Measurements from ENCODE around the gene MATCAP1. TPM values are rescaled to one million over a fixed set of nuclear protein-coding genes. Genes with fewer than 3 reads are reported as not detected.

MATCAP1 gene
- total RNA-seq, 1 experiment from 2014 or later: 22.2 TPM

DNA sequence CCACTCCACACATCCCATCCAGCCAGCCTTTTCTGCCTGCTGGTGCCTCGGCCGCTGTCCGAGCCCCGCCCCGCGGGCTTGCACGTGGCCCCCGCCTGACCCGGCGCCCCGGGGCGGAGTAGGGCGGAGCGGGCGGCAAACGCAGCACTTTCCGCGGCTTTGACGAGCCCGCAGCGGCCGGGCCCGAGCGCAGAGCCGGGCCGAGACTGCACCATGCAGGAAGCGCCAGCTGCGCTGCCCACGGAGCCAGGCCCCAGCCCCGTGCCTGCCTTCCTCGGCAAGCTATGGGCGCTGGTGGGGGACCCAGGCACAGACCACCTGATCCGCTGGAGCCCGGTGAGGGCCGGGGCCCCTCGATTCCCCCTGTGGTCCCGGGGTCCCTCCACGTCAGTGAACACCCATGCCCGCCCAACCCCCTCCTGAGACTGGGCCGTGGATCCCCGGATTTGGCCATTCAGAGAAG is 19.1 kb downstream of the MATCAP1 start, which contains the start of gene HSF4:
Gene HSF4, plus strand, starts transcription at position 147 of the 463 bp plus-strand sequence. Its CDS starts 67 bp downstream, at position 214.
- POLR2A ChIA-PET: no interaction called here
- Mint-ChIP-seq H3K4me3 (ENCODE audit: unreplicated experiment) (no peak within 1 kb of the TSS), H3K9me3 (ENCODE audit: unreplicated experiment) (no peaks in the 10 kb centered on the region), H3K4me1 (ENCODE audit: low read depth, unreplicated experiment) (peaks cover 7% of the 10 kb centered on the region), H3K27ac (ENCODE audit: unreplicated experiment) (no peak within 1 kb of the TSS), H3K27me3 (ENCODE audit: insufficient read depth, unreplicated experiment) (no peaks in the 10 kb centered on the region), H3K36me3 (ENCODE audit: insufficient read depth, unreplicated experiment) (peaks cover 19% of the 10 kb centered on the region)
- BruUV-seq (replicated peaks): no TSS peak
- TF ChIP-seq, protein P1, sequence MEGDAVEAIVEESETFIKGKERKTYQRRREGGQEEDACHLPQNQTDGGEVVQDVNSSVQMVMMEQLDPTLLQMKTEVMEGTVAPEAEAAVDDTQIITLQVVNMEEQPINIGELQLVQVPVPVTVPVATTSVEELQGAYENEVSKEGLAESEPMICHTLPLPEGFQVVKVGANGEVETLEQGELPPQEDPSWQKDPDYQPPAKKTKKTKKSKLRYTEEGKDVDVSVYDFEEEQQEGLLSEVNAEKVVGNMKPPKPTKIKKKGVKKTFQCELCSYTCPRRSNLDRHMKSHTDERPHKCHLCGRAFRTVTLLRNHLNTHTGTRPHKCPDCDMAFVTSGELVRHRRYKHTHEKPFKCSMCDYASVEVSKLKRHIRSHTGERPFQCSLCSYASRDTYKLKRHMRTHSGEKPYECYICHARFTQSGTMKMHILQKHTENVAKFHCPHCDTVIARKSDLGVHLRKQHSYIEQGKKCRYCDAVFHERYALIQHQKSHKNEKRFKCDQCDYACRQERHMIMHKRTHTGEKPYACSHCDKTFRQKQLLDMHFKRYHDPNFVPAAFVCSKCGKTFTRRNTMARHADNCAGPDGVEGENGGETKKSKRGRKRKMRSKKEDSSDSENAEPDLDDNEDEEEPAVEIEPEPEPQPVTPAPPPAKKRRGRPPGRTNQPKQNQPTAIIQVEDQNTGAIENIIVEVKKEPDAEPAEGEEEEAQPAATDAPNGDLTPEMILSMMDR (IDR thresholded peaks at IDR 0.05; ENCODE audit: insufficient read depth in 1 of 2, low read depth in 1 of 2, low read length in 1 of 2, severe bottlenecking in 1 of 2, unreplicated experiment in 1 of 2): no peak
- H3K36me3 ChIP-seq (ENCODE audit: control insufficient read depth, insufficient read depth, low read length): no peaks in the 10 kb centered on the region
- no peaks in the 10 kb centered on the region for H3K9me3 ChIP-seq
- H3K4me3 ChIP-seq (ENCODE audit: low read depth, low read length): no peak within 1 kb of the TSS
- DNase-seq: no peak
- CTCF ChIA-PET: interaction anchor here (0.6 kb wide), 1 partner anchor 82 kb away, joined by 3 read pairs; no protein-coding TSS in a partner anchor
- intact Hi-C loops (cut with micrococcal nuclease; ENCODE audit: unreplicated experiment): no loop called here
- no peaks in the 10 kb centered on the region for H3K27me3 ChIP-seq (replicated peaks; ENCODE audit: control insufficient read depth, insufficient read depth, low read length)
- H3K4me1 ChIP-seq: peaks cover 11% of the 10 kb centered on the region

DNA sequence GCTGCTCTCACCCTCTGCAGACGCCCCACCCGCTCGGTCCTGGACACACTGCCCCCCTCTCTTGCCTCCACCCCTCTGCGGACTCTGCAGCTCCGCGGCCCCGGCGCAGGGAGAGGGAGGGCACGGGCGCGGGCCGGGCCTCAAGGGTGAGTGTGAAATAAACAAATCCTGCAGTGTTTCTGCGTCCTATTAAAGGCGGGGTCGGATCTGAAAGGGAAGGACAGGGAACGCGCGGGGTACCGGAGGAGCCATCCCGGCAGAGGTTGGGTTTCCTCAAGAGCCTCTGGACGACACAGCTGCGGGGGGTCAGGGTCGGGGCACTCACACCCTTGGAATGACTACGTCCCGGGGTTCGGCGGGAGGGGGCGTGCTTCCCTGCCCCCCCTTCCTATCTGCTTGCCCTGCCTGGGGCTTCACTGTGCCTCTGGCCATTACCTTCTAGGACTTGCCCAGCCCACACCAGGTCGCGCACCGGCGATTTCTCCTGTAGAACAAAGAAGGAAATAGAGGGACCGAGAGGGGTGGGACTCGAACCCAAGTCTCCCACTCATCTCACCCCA is 19.7 kb downstream of the MATCAP1 start:
- POLR2A ChIA-PET: no interaction called here
- H3K27me3 Mint-ChIP-seq (ENCODE audit: insufficient read depth, unreplicated experiment): no peaks in the 10 kb centered on the region
- no peaks in the 10 kb centered on the region for H3K27me3 ChIP-seq (replicated peaks; ENCODE audit: control insufficient read depth, insufficient read depth, low read length)
- BruUV-seq (replicated peaks): no TSS peak
- intact Hi-C loops (cut with micrococcal nuclease; ENCODE audit: unreplicated experiment): no loop called here
- peaks cover 19% of the 10 kb centered on the region for H3K36me3 Mint-ChIP-seq (ENCODE audit: insufficient read depth, unreplicated experiment)
- H3K36me3 ChIP-seq (ENCODE audit: control insufficient read depth, insufficient read depth, low read length): no peaks in the 10 kb centered on the region
- H3K4me3 Mint-ChIP-seq (ENCODE audit: unreplicated experiment): no peak overlapping the region
- DNase-seq: no peak
- H3K9me3 ChIP-seq: no peaks in the 10 kb centered on the region
- H3K4me1 Mint-ChIP-seq (ENCODE audit: low read depth, unreplicated experiment): peaks cover 7% of the 10 kb centered on the region
- CTCF ChIA-PET: no interaction called here
- TF ChIP-seq, protein P1 (IDR thresholded peaks at IDR 0.05; ENCODE audit: insufficient read depth in 1 of 2, low read depth in 1 of 2, low read length in 1 of 2, severe bottlenecking in 1 of 2, unreplicated experiment in 1 of 2): no peak
- H3K9me3 Mint-ChIP-seq (ENCODE audit: unreplicated experiment): no peaks in the 10 kb centered on the region
- H3K27ac Mint-ChIP-seq (ENCODE audit: unreplicated experiment): no peak overlapping the region
- H3K4me1 ChIP-seq: peaks cover 6% of the 10 kb centered on the region
- no peak overlapping the region for H3K4me3 ChIP-seq (ENCODE audit: low read depth, low read length)

DNA sequence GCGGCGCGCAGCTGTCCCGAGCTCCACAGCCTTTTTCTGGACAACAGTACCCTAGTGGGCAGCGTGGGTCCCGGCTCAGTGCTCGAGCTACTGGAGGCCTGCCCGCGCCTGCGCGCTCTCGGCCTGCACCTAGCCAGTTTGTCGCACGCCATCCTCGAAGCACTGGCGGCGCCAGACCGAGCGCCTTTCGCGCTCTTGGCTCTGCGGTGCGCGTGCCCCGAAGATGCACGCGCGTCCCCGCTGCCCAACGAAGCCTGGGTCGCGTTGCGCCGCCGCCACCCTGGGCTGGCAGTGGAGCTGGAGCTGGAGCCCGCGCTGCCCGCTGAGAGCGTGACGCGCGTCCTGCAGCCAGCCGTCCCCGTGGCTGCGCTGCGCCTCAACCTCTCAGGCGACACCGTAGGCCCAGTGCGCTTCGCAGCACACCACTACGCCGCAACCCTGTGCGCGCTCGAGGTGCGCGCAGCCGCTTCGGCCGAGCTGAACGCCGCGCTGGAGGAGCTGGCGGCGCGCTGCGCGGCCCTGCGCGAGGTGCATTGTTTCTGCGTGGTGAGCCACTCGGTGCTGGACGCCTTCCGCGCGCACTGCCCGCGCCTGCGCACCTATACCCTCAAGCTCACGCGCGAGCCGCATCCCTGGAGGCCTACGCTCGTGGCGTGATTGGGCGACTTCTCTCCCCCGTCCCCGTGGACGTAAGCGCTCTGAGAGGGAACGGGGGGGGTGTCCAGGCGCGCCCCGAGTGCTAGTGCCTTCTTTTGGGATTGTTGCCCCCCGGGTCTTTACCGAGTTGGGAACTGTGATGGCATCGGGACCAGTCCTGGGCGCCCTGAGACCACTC is 20.4 kb downstream of the MATCAP1 start:
- Histone ChIP-seq H3K36me3 (ENCODE audit: control insufficient read depth, insufficient read depth, low read length) (no peaks in the 10 kb centered on the region), H3K4me1 (0 out of 2 replicates have a peak, but pooled peaks cover 4% of the 10 kb centered on the region), H3K4me3 (ENCODE audit: low read depth, low read length) (no peak overlapping the region), H3K9me3 (no peaks in the 10 kb centered on the region), H3K27me3 (replicated peaks; ENCODE audit: control insufficient read depth, insufficient read depth, low read length) (no peaks in the 10 kb centered on the region)
- Mint-ChIP-seq H3K9me3 (ENCODE audit: unreplicated experiment) (no peaks in the 10 kb centered on the region), H3K27me3 (ENCODE audit: insufficient read depth, unreplicated experiment) (no peaks in the 10 kb centered on the region), H3K36me3 (ENCODE audit: insufficient read depth, unreplicated experiment) (peaks cover 19% of the 10 kb centered on the region), H3K27ac (ENCODE audit: unreplicated experiment) (no peak overlapping the region), H3K4me1 (ENCODE audit: low read depth, unreplicated experiment) (peaks cover 9% of the 10 kb centered on the region), H3K4me3 (ENCODE audit: unreplicated experiment) (no peak overlapping the region)
- TF ChIP-seq, protein P1 (IDR thresholded peaks at IDR 0.05; ENCODE audit: insufficient read depth in 1 of 2, low read depth in 1 of 2, low read length in 1 of 2, severe bottlenecking in 1 of 2, unreplicated experiment in 1 of 2): no peak
- intact Hi-C loops (cut with micrococcal nuclease; ENCODE audit: unreplicated experiment): no loop called here
- no TSS peak for BruUV-seq (replicated peaks)
- no peak for DNase-seq
- ChIA-PET POLR2A (interaction anchor here (0.5 to 0.6 kb wide), 2 partner anchors 83 to 285 kb away, joined by 6 to 9 read pairs; no protein-coding TSS in a partner anchor), CTCF (interaction anchor here (0.6 kb wide), 1 partner anchor 36 kb away, joined by 3 read pairs; the partner anchor contains the start of gene ELMO3)

All from Caco-2 (cell line).